Endodermal cell (in vitro differentiated cells): Measurements from ENCODE around the gene TDRD3. TPM values are rescaled to one million over a fixed set of nuclear protein-coding genes. Genes with fewer than 3 reads are reported as not detected.
"Not testable (repeated sequence)": the region's sequence is repeated elsewhere in the genome, so short reads cannot be mapped to it uniquely, and the experiment has no call there.

ENCODE experiments used
- DNase-seq: peaks from one replicate; pipeline ENCODE4 v3.0.0-alpha.2; 2017
- H3K27ac ChIP-seq: 2 replicates; pipeline ENCODE4 v1.5.1; 2013; ENCODE audit warnings: mild to moderate bottlenecking, low read depth, low read length, moderate library complexity
- H3K27me3 ChIP-seq: 2 replicates; pipeline ENCODE4 v1.6.1; 2013; ENCODE audit warnings: mild to moderate bottlenecking, low read length, moderate library complexity; ENCODE audit not compliant: insufficient read depth, control insufficient read depth, poor library complexity, severe bottlenecking
- H3K36me3 ChIP-seq: 2 replicates; pipeline ENCODE4 v1.7.0; 2013; ENCODE audit warnings: mild to moderate bottlenecking, low read length, moderate library complexity; ENCODE audit not compliant: control insufficient read depth, insufficient read depth
- H3K4me1 ChIP-seq: one replicate; pipeline ENCODE4 v1.7.0; 2013; ENCODE audit warnings: low read length; ENCODE audit not compliant: control insufficient read depth, insufficient read depth
- H3K4me3 ChIP-seq: 2 replicates; pipeline ENCODE4 v1.5.1; 2013; ENCODE audit warnings: mild to moderate bottlenecking, low read length, moderate library complexity
- H3K9ac ChIP-seq: 2 replicates; pipeline ENCODE4 v1.6.1; 2013; ENCODE audit warnings: mild to moderate bottlenecking, low read length, moderate library complexity; ENCODE audit not compliant: poor library complexity, severe bottlenecking; ENCODE audit errors: extremely low read depth
- H3K9me3 ChIP-seq: 2 replicates; pipeline ENCODE4 v1.6.1; 2013; ENCODE audit warnings: mild to moderate bottlenecking, low read length, moderate library complexity; ENCODE audit not compliant: control insufficient read depth
- H3K27ac Mint-ChIP-seq: 2 replicates; pipeline ENCODE4 v1.8.0; 2020; ENCODE audit warnings: mixed read lengths
- H3K27me3 Mint-ChIP-seq: 2 replicates; pipeline ENCODE4 v1.8.0; 2021; ENCODE audit warnings: mild to moderate bottlenecking, mixed read lengths; ENCODE audit not compliant: insufficient read depth
- H3K36me3 Mint-ChIP-seq: 2 replicates; pipeline ENCODE4 v1.8.0; 2020; ENCODE audit warnings: low read depth, mixed read lengths
- H3K4me1 Mint-ChIP-seq: 2 replicates; pipeline ENCODE4 v1.8.0; 2020; ENCODE audit warnings: mixed read lengths
- H3K4me3 Mint-ChIP-seq: 2 replicates; pipeline ENCODE4 v1.8.0; 2020; ENCODE audit warnings: mild to moderate bottlenecking, moderate library complexity, mixed read lengths
- H3K9me3 Mint-ChIP-seq: 2 replicates; pipeline ENCODE4 v1.8.0; 2020; ENCODE audit warnings: mild to moderate bottlenecking, mixed read lengths
- CTCF ChIP-seq: fragments of 200-600 bp; sonication (generic); conservative IDR thresholded peaks from 2 replicates; pipeline ENCODE4 v1.5.0; 2021; ENCODE audit warnings: antibody characterized with exemption, mild to moderate bottlenecking
- WGBS, 2 experiments: methylation state at CpG; one replicate each; pipeline versions ENCODE4 v1.1.5 to v1.1.7; 2013; ENCODE audit warnings: missing lambda C conversion rate in 2 of 2, mixed read lengths in 1 of 2; ENCODE audit not compliant: insufficient coverage in 1 of 2, insufficient read length in 1 of 2; 5-methylcytosine and 5-hydroxymethylcytosine counted together
- total RNA-seq, 2 donors: library from RNA; stranded (reverse); fragmentation: NEBNext Ultra II Directional in 1 of 2; extraction: Animal tissue kit (Norgen Biotek cat#: 25700) in 1 of 2; gene quantifications; 2 replicates in 1 of 2; 3 replicates in 1 of 2; pipeline ENCODE4 v1.2.1, GENCODE V29; 2021

Gene TDRD3
- total RNA-seq, 2 donors from 2014 or later: 25.3 to 36.1 TPM

GRCh38 chr13:60407095-60407494 is 10.1 kb downstream of the TDRD3 start:
- no peak overlapping the region for H3K4me3 Mint-ChIP-seq

GRCh38 chr13:60407852-60408251 is 10.8 kb downstream of the TDRD3 start:
- not testable (repeated sequence) for H3K27ac ChIP-seq, H3K27me3 ChIP-seq, H3K9ac ChIP-seq, H3K4me3 Mint-ChIP-seq, H3K4me1 ChIP-seq, H3K27ac Mint-ChIP-seq, DNase-seq, H3K36me3 ChIP-seq, H3K4me3 ChIP-seq, H3K27me3 Mint-ChIP-seq, H3K4me1 Mint-ChIP-seq
- H3K36me3 Mint-ChIP-seq: peaks cover 21% of the 10 kb centered on the region
- 93 to 100% methylated on average over 1 to 11 of the region's 11 CpGs for WGBS, 2 experiments
- peaks cover 27% of the 10 kb centered on the region for H3K9me3 Mint-ChIP-seq
- peaks cover 19% of the 10 kb centered on the region for H3K9me3 ChIP-seq

More at GRCh38 chr13:60407095-60407494, 10.1 kb downstream of the TDRD3 start:
- peaks cover 4% of the 10 kb centered on the region for H3K36me3 ChIP-seq
- Mint-ChIP-seq H3K9me3 (peaks cover 27% of the 10 kb centered on the region), H3K27ac (no peak overlapping the region), H3K4me1 (no peaks in the 10 kb centered on the region), H3K36me3 (peaks cover 21% of the 10 kb centered on the region), H3K27me3 (peaks cover 2% of the 10 kb centered on the region)
- DNase-seq: no peak
- H3K4me1 ChIP-seq: peaks cover under 1% of the 10 kb centered on the region
- TF ChIP-seq CTCF: no peak
- peaks cover 19% of the 10 kb centered on the region for H3K9me3 ChIP-seq
- H3K27me3 ChIP-seq: no peaks in the 10 kb centered on the region
- no peak overlapping the region for H3K4me3 ChIP-seq
- WGBS, 2 experiments: 93% methylated on average over 1 of the region's 1 CpG; no CpG with 5 or more reads in 1 of the 2 experiments
- no peak overlapping the region for H3K9ac ChIP-seq
- no peak overlapping the region for H3K27ac ChIP-seq

GRCh38 chr13:60409574-60410292 is 12.7 kb downstream of the TDRD3 start:
- Mint-ChIP-seq H3K9me3 (peaks cover 25% of the 10 kb centered on the region), H3K36me3 (peaks cover 20% of the 10 kb centered on the region)
- 88 to 92% methylated on average over 2 to 4 of the region's 4 CpGs for WGBS, 2 experiments
- not testable (repeated sequence) for H3K4me3 Mint-ChIP-seq, H3K27ac Mint-ChIP-seq, H3K27ac ChIP-seq, H3K4me3 ChIP-seq, H3K27me3 Mint-ChIP-seq, H3K4me1 ChIP-seq, H3K27me3 ChIP-seq, DNase-seq, H3K9ac ChIP-seq, H3K36me3 ChIP-seq, H3K4me1 Mint-ChIP-seq
- H3K9me3 ChIP-seq: peaks cover 19% of the 10 kb centered on the region

GRCh38 chr13:60410299-60410698 is 13.3 kb downstream of the TDRD3 start:
- Mint-ChIP-seq H3K36me3 (peaks cover 17% of the 10 kb centered on the region), H3K27ac (no peak overlapping the region)
- no peak overlapping the region for H3K4me3 ChIP-seq

More at GRCh38 chr13:60410299-60410698, 13.3 kb downstream of the TDRD3 start:
- no peak overlapping the region for H3K9ac ChIP-seq
- Mint-ChIP-seq H3K9me3 (peaks cover 22% of the 10 kb centered on the region), H3K4me1 (no peaks in the 10 kb centered on the region), H3K4me3 (no peak overlapping the region), H3K27me3 (no peaks in the 10 kb centered on the region)
- peaks cover 19% of the 10 kb centered on the region for H3K9me3 ChIP-seq
- TF ChIP-seq CTCF: no peak
- no peak for DNase-seq
- no peak overlapping the region for H3K27ac ChIP-seq
- WGBS, 2 experiments: 38 to 69% methylated on average over 3 of the region's 3 CpGs
- H3K36me3 ChIP-seq: peaks cover 4% of the 10 kb centered on the region
- H3K27me3 ChIP-seq: no peaks in the 10 kb centered on the region
- no peaks in the 10 kb centered on the region for H3K4me1 ChIP-seq
